Measurements from ENCODE around the gene KRT71. TPM values are rescaled to one million over a fixed set of nuclear protein-coding genes. Genes with fewer than 3 reads are reported as not detected.

Gene KRT71
- polyA plus RNA-seq, 1 donor from 2014 or later = not detected

DNA sequence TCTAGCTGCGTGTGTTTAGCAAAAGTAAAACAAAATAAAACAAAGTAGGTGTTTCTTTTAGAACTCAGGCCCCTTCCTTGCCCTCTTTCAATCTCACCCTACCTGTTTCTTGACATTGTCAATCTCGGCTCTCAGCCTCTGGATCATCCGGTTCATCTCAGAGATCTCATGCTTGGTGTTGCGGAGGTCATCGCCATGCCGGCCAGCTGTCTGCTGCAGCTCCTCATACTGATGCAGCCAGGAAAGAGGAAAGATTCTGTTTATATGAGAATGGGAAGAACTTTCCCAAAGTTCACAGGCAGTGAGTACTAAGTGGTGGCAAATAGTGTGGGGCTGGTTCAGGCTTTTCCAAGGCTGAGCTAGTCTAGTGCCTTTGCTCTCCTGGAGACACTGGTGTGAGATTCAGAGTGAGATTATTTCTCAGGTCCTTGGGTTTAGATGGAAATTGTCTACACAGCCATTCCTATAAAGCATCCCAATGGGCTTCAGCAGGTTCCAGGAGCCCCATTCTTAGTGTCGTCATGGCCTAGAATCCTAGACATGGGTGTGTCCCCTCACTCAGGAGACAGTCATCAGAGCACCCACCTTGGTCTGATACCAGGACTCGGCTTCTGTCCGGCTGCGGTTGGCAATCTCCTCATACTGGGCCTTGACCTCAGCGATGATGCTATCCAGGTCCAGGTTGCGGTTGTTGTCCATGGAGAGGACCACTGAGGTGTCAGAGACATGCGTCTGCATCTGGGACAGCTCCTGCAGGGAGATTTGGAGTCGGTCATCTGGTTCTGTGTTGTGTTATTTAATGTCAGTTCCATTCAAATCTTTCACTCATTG lies 35.7 kb downstream of the KRT71 start:
- H3K4me3 ChIP-seq (ENCODE audit: low read length) = no peak overlapping the region
- no peaks in the 10 kb centered on the region for H3K79me2 ChIP-seq (replicated peaks; ENCODE audit: insufficient read depth, low read length)
- H3K27me3 ChIP-seq (ENCODE audit: insufficient read depth, low read depth, low read length) = no peaks in the 10 kb centered on the region
- no peak overlapping the region for H3K4me2 ChIP-seq (ENCODE audit: low read length)
- H2AFZ ChIP-seq (ENCODE audit: low read depth, low read length) = no peak overlapping the region
- H3K9me3 ChIP-seq (ENCODE audit: low read length) = no peaks in the 10 kb centered on the region
- no peak overlapping the region for H3K27ac ChIP-seq (ENCODE audit: low read length)
- no peak overlapping the region for H3K9ac ChIP-seq (ENCODE audit: low read length)
- H3K9me2 ChIP-seq (ENCODE audit: insufficient read depth, low read length) = no peaks in the 10 kb centered on the region
- H3K36me3 ChIP-seq (ENCODE audit: insufficient read depth, low read length) = no peaks in the 10 kb centered on the region
- H3F3A ChIP-seq (ENCODE audit: insufficient read depth, low read length, poor library complexity, severe bottlenecking) = no peaks in the 10 kb centered on the region
- no peaks in the 10 kb centered on the region for H4K20me1 ChIP-seq (ENCODE audit: insufficient read depth)
- TF ChIP-seq EZH2 (IDR thresholded peaks at IDR 0.05; ENCODE audit: borderline replicate concordance, insufficient read depth, low read length, poor library complexity, severe bottlenecking) (no peak), SMC3 (conservative IDR thresholded peaks at IDR 0.05; ENCODE audit: poor library complexity) (no peak), POLR2AphosphoS5 (IDR thresholded peaks at IDR 0.05) (no peak), RAD21 (conservative IDR thresholded peaks at IDR 0.05) (no peak), EP300 (conservative IDR thresholded peaks at IDR 0.05; ENCODE audit: poor library complexity, severe bottlenecking) (no peak), CTCF (IDR thresholded peaks at IDR 0.05; ENCODE audit: poor library complexity, severe bottlenecking) (no peak), TAF1 (IDR thresholded peaks at IDR 0.05; ENCODE audit: low read depth) (no peak)

DNA sequence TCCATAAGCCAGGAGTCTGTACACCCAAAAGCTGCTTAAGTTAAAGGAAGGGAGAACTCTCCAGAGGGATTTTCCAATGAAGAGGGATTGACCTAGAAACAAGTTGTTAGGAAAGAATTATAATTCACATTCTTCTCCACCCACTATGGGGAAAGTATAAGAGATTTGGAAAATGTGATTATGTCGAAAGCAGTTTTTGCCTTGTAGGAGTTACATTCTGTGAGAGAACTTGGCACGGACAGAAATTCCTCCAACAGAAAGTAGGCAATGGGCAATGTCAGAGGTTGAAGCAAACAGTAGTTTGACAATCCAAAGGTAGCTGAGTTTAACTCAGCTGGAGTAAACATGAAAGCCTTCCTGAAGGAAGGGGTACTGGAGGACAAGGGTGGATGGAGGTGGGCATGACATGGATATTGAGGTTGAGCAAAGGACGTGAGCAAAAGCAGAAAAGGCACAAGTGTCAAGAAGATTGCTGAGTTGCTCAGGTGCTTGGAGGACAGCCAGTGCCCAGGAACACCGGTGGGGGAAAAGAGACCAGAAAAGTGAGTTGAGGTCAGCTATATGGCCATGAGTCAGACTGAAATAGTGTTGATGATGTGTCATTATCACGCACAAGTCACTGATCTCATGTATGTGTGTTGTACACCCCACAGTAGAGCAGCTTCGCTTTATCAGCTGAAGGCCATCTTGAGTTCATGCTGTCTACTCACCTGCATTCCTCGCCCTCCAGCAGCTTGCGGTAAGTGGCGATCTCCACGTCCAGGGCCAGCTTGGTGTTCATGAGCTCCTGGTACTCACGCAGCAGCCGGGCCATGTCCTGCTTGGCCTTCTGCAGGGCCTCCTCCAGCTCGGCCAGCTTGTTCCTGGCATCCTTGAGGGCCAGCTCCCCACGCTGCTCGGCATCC lies 36.8 kb downstream of the KRT71 start:
- Histone ChIP-seq H3K9ac (ENCODE audit: low read length) (no peak overlapping the region), H3F3A (ENCODE audit: insufficient read depth, low read length, poor library complexity, severe bottlenecking) (no peaks in the 10 kb centered on the region), H3K27ac (ENCODE audit: low read length) (no peak overlapping the region), H3K9me3 (ENCODE audit: low read length) (no peaks in the 10 kb centered on the region), H3K79me2 (replicated peaks; ENCODE audit: insufficient read depth, low read length) (no peaks in the 10 kb centered on the region), H3K4me2 (ENCODE audit: low read length) (no peak overlapping the region), H3K9me2 (ENCODE audit: insufficient read depth, low read length) (no peaks in the 10 kb centered on the region), H3K27me3 (ENCODE audit: insufficient read depth, low read depth, low read length) (no peaks in the 10 kb centered on the region), H4K20me1 (ENCODE audit: insufficient read depth) (no peaks in the 10 kb centered on the region), H3K36me3 (ENCODE audit: insufficient read depth, low read length) (no peaks in the 10 kb centered on the region), H3K4me3 (ENCODE audit: low read length) (no peak overlapping the region), H2AFZ (ENCODE audit: low read depth, low read length) (no peak overlapping the region)
- TF ChIP-seq EP300 (conservative IDR thresholded peaks at IDR 0.05; ENCODE audit: poor library complexity, severe bottlenecking) = no peak
- TF ChIP-seq MXI1 (conservative IDR thresholded peaks at IDR 0.05; ENCODE audit: poor library complexity, severe bottlenecking) = no peak
- TF ChIP-seq EZH2 (IDR thresholded peaks at IDR 0.05; ENCODE audit: borderline replicate concordance, insufficient read depth, low read length, poor library complexity, severe bottlenecking) = no peak
- no peak for TF ChIP-seq RAD21 (conservative IDR thresholded peaks at IDR 0.05)
- TF ChIP-seq POLR2AphosphoS5 (IDR thresholded peaks at IDR 0.05) = no peak
- no peak for TF ChIP-seq SMC3 (conservative IDR thresholded peaks at IDR 0.05; ENCODE audit: poor library complexity)
- no peak for TF ChIP-seq TAF1 (IDR thresholded peaks at IDR 0.05; ENCODE audit: low read depth)
- no peak for TF ChIP-seq CTCF (IDR thresholded peaks at IDR 0.05; ENCODE audit: poor library complexity, severe bottlenecking)
- TF ChIP-seq REST (IDR thresholded peaks at IDR 0.05; ENCODE audit: borderline replicate concordance) = no peak
